ENCODE results near the gene ATP13A5. TPM values are rescaled to one million over a fixed set of nuclear protein-coding genes. Genes with fewer than 3 reads are reported as not detected.

ATP13A5 gene
- total and polyA plus RNA-seq, 2 experiments from 2014 or later = not detected

GRCh38 chr3:193301433-193301832 lies 77.1 kb downstream of the ATP13A5 start:
- Histone ChIP-seq H3K4me3 (no peak overlapping the region), H3K9me2 (replicated peaks; ENCODE audit: insufficient read depth) (no peaks in the 10 kb centered on the region), H4K20me1 (ENCODE audit: insufficient read depth, poor library complexity, severe bottlenecking) (no peaks in the 10 kb centered on the region), H3K9me3 (ENCODE audit: low read depth) (no peaks in the 10 kb centered on the region), H2AFZ (no peak overlapping the region), H3K79me2 (no peaks in the 10 kb centered on the region), H3K27ac (no peak overlapping the region), H3K36me3 (replicated peaks; ENCODE audit: insufficient read depth, low read depth) (no peaks in the 10 kb centered on the region), H3K4me2 (no peak overlapping the region), H3K4me1 (ENCODE audit: insufficient read depth) (no peaks in the 10 kb centered on the region), H3K27me3 (no peaks in the 10 kb centered on the region)
- DNase-seq (ENCODE audit: low spot score) = no peak
- 100% methylated on average over 1 of the region's 1 CpG for WGBS (ENCODE audit: low lambda C conversion rate, missing lambda C conversion rate)
- no peak for TF ChIP-seq EZH2 (IDR thresholded peaks at IDR 0.05; ENCODE audit: borderline replicate concordance)
- no peak for TF ChIP-seq EZH2phosphoT487 (IDR thresholded peaks at IDR 0.05; ENCODE audit: low read depth, severe bottlenecking, unreplicated experiment)
- no peak for TF ChIP-seq CTCF (IDR thresholded peaks at IDR 0.05; ENCODE audit: poor library complexity)

- H4K20me1 ChIP-seq (ENCODE audit: insufficient read depth, poor library complexity, severe bottlenecking) = no peaks in the 10 kb centered on the region
- no peak for DNase-seq (ENCODE audit: low spot score)
- H3K27ac ChIP-seq = no peak overlapping the region
- H3K9me3 ChIP-seq (ENCODE audit: low read depth) = no peaks in the 10 kb centered on the region
- H3K79me2 ChIP-seq = no peaks in the 10 kb centered on the region
- no peaks in the 10 kb centered on the region for H3K9me2 ChIP-seq (replicated peaks; ENCODE audit: insufficient read depth)
- no peaks in the 10 kb centered on the region for H3K36me3 ChIP-seq (replicated peaks; ENCODE audit: insufficient read depth, low read depth)
- no peaks in the 10 kb centered on the region for H3K27me3 ChIP-seq
- H2AFZ ChIP-seq = no peak overlapping the region
- H3K4me3 ChIP-seq = no peak overlapping the region
- H3K4me2 ChIP-seq = no peak overlapping the region
- 87% methylated on average over 5 of the region's 5 CpGs for WGBS (ENCODE audit: low lambda C conversion rate, missing lambda C conversion rate)
- no peaks in the 10 kb centered on the region for H3K4me1 ChIP-seq (ENCODE audit: insufficient read depth)
- no peak for TF ChIP-seq EZH2phosphoT487 (IDR thresholded peaks at IDR 0.05; ENCODE audit: low read depth, severe bottlenecking, unreplicated experiment)
- no peak for TF ChIP-seq EZH2 (IDR thresholded peaks at IDR 0.05; ENCODE audit: borderline replicate concordance)
- no peak for TF ChIP-seq CTCF (IDR thresholded peaks at IDR 0.05; ENCODE audit: poor library complexity)
These were observed 81.1 kb downstream of the ATP13A5 start for GRCh38 chr3:193297421-193297820.

GRCh38 chr3:193295985-193296384 lies 82.6 kb downstream of the ATP13A5 start:
- no peak overlapping the region for H3K4me3 ChIP-seq
- no peak for DNase-seq (ENCODE audit: low spot score)
- WGBS (ENCODE audit: low lambda C conversion rate, missing lambda C conversion rate) = 83% methylated on average over 2 of the region's 2 CpGs
- H3K36me3 ChIP-seq (replicated peaks; ENCODE audit: insufficient read depth, low read depth) = no peaks in the 10 kb centered on the region
- H3K27ac ChIP-seq = no peak overlapping the region
- no peak overlapping the region for H3K4me2 ChIP-seq
- no peaks in the 10 kb centered on the region for H3K9me3 ChIP-seq (ENCODE audit: low read depth)
- no peaks in the 10 kb centered on the region for H4K20me1 ChIP-seq (ENCODE audit: insufficient read depth, poor library complexity, severe bottlenecking)
- H2AFZ ChIP-seq = no peak overlapping the region
- no peaks in the 10 kb centered on the region for H3K9me2 ChIP-seq (replicated peaks; ENCODE audit: insufficient read depth)
- H3K27me3 ChIP-seq = no peaks in the 10 kb centered on the region
- TF ChIP-seq EZH2 (IDR thresholded peaks at IDR 0.05; ENCODE audit: borderline replicate concordance) (no peak), CTCF (IDR thresholded peaks at IDR 0.05; ENCODE audit: poor library complexity) (no peak), EZH2phosphoT487 (IDR thresholded peaks at IDR 0.05; ENCODE audit: low read depth, severe bottlenecking, unreplicated experiment) (no peak)
- H3K79me2 ChIP-seq = no peaks in the 10 kb centered on the region
- H3K4me1 ChIP-seq (ENCODE audit: insufficient read depth) = no peaks in the 10 kb centered on the region

- no peaks in the 10 kb centered on the region for H4K20me1 ChIP-seq (ENCODE audit: insufficient read depth, poor library complexity, severe bottlenecking)
- no peak overlapping the region for H3K4me3 ChIP-seq
- no peak overlapping the region for H2AFZ ChIP-seq
- no peaks in the 10 kb centered on the region for H3K9me2 ChIP-seq (replicated peaks; ENCODE audit: insufficient read depth)
- no peak for TF ChIP-seq CTCF (IDR thresholded peaks at IDR 0.05; ENCODE audit: poor library complexity)
- no peak for TF ChIP-seq EZH2phosphoT487 (IDR thresholded peaks at IDR 0.05; ENCODE audit: low read depth, severe bottlenecking, unreplicated experiment)
- TF ChIP-seq EZH2 (IDR thresholded peaks at IDR 0.05; ENCODE audit: borderline replicate concordance) = no peak
- no peaks in the 10 kb centered on the region for H3K36me3 ChIP-seq (replicated peaks; ENCODE audit: insufficient read depth, low read depth)
- H3K4me2 ChIP-seq = no peak overlapping the region
- H3K9me3 ChIP-seq (ENCODE audit: low read depth) = no peaks in the 10 kb centered on the region
- no peak overlapping the region for H3K27ac ChIP-seq
- no peaks in the 10 kb centered on the region for H3K27me3 ChIP-seq
- DNase-seq (ENCODE audit: low spot score) = no peak
- no peaks in the 10 kb centered on the region for H3K4me1 ChIP-seq (ENCODE audit: insufficient read depth)
- 77% methylated on average over 3 of the region's 3 CpGs for WGBS (ENCODE audit: low lambda C conversion rate, missing lambda C conversion rate)
- H3K79me2 ChIP-seq = no peaks in the 10 kb centered on the region
These were observed 86.2 kb downstream of the ATP13A5 start for GRCh38 chr3:193292386-193292785.
